Mononuclear cell (primary cell): ENCODE data around the gene NPC1. TPM values are rescaled to one million over a fixed set of nuclear protein-coding genes. Genes with fewer than 3 reads are reported as not detected.
"Not testable (repeated sequence)": the region's sequence is repeated elsewhere in the genome, so short reads cannot be mapped to it uniquely, and the experiment has no call there.

ENCODE experiments used
- H3K27me3 ChIP-seq: 2 replicates; pipeline ENCODE4 v1.6.0; 2011; ENCODE audit warnings: low read length, control low read depth; ENCODE audit not compliant: insufficient read depth
- H3K4me1 ChIP-seq: 2 replicates; pipeline ENCODE4 v1.5.1; 2011; ENCODE audit warnings: mild to moderate bottlenecking, low read length, control low read depth; ENCODE audit not compliant: insufficient read depth
- H3K4me3 ChIP-seq: 2 replicates; pipeline ENCODE4 v1.5.1; 2011; ENCODE audit warnings: mild to moderate bottlenecking, low read length, moderate library complexity
- H3K9me3 ChIP-seq: 2 replicates; pipeline ENCODE4 v1.5.1; 2011; ENCODE audit warnings: low read depth, mild to moderate bottlenecking, control low read depth, low read length
- total RNA-seq: library from RNA; depleted of rRNA; stranded (reverse); fragments of >200 nt; gene quantifications from one replicate; pipeline ENCODE4 v1.2.3, GENCODE V29; 2012

Gene NPC1
- total RNA-seq, 1 donor = 50.5 TPM

GRCh38 chr18:23512216-23512615, 74.1 kb downstream of the NPC1 start:
- not testable (repeated sequence) for H3K27me3 ChIP-seq, H3K9me3 ChIP-seq, H3K4me3 ChIP-seq
- H3K4me1 ChIP-seq = peaks cover 14% of the 10 kb centered on the region

DNA sequence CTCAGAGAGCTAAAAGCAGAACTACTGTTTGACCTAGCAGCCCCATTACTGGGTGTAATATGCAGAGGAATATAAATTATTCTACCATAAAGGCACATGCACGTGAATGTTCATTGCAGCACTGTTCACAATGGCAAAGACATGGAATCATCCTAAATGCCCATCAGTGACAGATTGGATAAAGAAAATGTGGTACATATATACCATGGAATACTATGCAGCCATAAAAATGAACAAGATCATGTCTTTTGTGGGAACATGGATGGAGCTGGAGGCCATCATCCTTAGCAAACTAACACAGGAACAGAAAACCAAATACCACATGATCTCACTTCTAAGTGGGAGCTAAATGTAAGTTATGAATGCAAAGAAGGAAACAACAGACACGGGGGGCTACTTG, 75.4 kb downstream of the NPC1 start:
- H3K27me3 ChIP-seq = not testable (repeated sequence)

GRCh38 chr18:23506393-23506792, 79.9 kb downstream of the NPC1 start:
- no peak overlapping the region for H3K4me3 ChIP-seq
- H3K9me3 ChIP-seq = no peaks in the 10 kb centered on the region
- no peaks in the 10 kb centered on the region for H3K27me3 ChIP-seq
- H3K4me1 ChIP-seq = peaks cover 39% of the 10 kb centered on the region

More for the DNA sequence above, 75.4 kb downstream of the NPC1 start:
- not testable (repeated sequence) for H3K4me3 ChIP-seq, H3K9me3 ChIP-seq
- peaks cover 20% of the 10 kb centered on the region for H3K4me1 ChIP-seq

GRCh38 chr18:23504720-23505119, 81.6 kb downstream of the NPC1 start:
- Histone ChIP-seq H3K4me1 (peaks cover 43% of the 10 kb centered on the region), H3K9me3 (no peaks in the 10 kb centered on the region), H3K27me3 (no peaks in the 10 kb centered on the region), H3K4me3 (peak overlapping the region; percentile 89)

DNA sequence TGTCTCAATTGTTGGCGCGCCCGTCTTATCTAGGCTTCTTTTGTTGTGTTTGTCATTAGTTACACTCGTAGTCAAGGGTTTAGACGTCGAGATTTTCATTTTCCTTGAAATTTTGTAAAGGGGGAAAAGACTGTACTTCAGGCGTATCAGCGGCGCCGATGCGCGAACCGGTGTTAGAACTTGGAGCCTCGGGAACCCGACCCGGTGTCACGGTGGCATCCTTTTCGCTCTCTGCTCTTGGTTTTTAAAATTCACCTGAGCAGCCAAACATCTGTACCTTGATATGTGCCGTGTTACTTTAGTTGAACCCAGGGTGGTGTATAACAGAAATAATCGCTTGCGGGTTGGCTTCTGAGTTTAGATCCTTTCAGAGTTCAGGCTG, 82.4 kb downstream of the NPC1 start:
- Histone ChIP-seq H3K9me3 (no peaks in the 10 kb centered on the region), H3K27me3 (no peaks in the 10 kb centered on the region), H3K4me1 (peaks cover 51% of the 10 kb centered on the region), H3K4me3 (peak overlapping the region; percentile 89)

- H3K4me3 ChIP-seq = peak within 1 kb of the TSS; percentile 89
- no peaks in the 10 kb centered on the region for H3K27me3 ChIP-seq
- no peaks in the 10 kb centered on the region for H3K9me3 ChIP-seq
- peaks cover 57% of the 10 kb centered on the region for H3K4me1 ChIP-seq
Observed at GRCh38 chr18:23503038-23503962, 83.0 kb downstream of the NPC1 start, which contains the start of gene RMC1. Gene RMC1, plus strand, starts transcription at chr18:23503511. Its CDS starts 108 bp downstream, at chr18:23503619.

DNA sequence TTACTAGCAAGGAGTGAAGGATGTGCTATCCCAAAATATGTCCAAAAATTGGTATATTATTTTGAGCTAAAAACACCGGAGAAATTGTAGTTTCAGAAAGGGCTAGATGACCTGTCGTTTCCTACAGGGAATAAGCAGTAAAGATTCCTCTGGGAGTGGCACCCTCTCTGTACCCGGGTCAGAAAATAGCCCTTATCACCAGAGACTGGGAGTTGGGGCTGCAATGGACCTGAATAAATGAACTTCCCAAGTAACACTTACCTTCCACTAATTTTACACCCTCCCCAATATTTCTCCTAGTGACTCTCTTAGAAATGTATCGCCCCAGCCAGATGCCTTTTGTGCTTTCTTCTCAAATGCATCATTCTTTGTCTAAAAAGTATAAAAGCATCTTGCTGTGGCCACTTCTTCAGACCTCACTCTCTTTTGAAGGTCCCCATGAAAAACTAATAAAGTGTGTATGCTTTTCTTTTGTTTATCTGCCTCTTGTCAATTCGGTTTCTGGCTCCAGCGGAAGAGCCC, 83.7 kb downstream of the NPC1 start:
- H3K4me3 ChIP-seq = peak overlapping the region; percentile 89
- H3K27me3 ChIP-seq = no peaks in the 10 kb centered on the region
- H3K9me3 ChIP-seq = no peaks in the 10 kb centered on the region
- peaks cover 65% of the 10 kb centered on the region for H3K4me1 ChIP-seq

- H3K4me1 ChIP-seq = peaks cover 71% of the 10 kb centered on the region
- no peak overlapping the region for H3K4me3 ChIP-seq
- no peaks in the 10 kb centered on the region for H3K9me3 ChIP-seq
- no peaks in the 10 kb centered on the region for H3K27me3 ChIP-seq
Observed at GRCh38 chr18:23501626-23502025, 84.7 kb downstream of the NPC1 start.

DNA sequence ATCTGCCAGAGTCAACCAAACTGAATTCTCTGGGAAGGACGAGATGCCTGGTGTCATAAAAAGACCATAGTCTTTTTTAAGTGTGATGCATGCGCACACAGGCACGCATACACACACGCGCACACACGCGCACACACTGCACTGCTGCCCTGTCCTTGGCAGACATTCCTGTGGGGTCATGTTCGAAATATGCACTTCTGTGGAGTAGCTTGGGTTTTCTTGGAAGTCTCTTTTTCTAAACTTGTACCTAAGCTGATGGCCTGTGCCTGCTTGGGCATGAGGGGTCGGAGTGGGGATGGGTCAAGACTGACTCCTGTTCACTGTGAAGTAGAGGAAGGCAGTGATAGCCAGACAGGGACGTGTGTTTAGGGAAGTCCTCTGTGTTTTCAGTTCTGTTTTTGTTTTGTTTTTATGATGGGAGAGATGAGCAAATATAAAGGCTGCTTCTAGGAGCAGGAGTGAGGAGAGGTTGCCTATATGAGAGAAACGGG, 87.0 kb downstream of the NPC1 start:
- no peak overlapping the region for H3K4me3 ChIP-seq
- H3K4me1 ChIP-seq = peaks cover 55% of the 10 kb centered on the region
- H3K9me3 ChIP-seq = no peaks in the 10 kb centered on the region
- H3K27me3 ChIP-seq = no peaks in the 10 kb centered on the region

DNA sequence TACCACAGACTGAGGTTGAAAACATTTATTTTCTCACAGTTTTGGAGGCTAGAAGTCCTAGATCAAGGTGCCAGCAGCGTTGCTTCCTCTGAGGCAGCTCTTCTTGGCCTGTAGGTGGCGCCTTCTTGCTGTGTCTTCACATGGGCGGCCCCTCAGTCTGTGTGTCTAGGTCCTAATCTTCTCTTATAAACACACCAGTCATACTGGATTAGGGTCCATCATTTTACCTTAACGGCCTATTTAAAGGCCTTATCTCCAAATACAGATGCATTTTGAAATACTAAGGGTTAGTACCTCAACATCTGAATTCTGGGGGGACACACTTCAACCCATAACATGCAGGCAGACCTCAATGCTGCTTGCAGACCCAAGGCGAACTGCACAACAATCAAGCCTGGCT, 87.4 kb downstream of the NPC1 start:
- Histone ChIP-seq H3K27me3 (no peaks in the 10 kb centered on the region), H3K9me3 (no peaks in the 10 kb centered on the region), H3K4me3 (no peak overlapping the region), H3K4me1 (peaks cover 51% of the 10 kb centered on the region)

DNA sequence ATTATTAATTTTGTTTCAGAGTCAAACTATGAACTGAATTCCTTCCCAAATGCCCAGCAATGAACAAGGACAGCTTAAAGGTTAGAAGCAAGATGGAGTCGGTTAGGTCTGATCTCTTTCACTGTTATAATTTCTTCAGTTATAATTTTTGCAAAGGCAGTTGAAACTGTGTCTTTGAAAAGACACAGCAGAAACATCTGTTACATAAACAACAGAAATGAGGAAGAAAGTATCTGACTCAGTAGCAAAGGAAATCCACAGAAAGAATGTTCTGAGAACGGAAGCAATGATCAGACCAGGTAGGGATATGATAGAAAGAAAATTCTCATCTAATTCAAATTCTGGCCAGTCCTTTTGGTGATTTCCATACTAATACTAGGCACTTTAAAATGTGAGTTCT, 88.2 kb downstream of the NPC1 start:
- no peaks in the 10 kb centered on the region for H3K9me3 ChIP-seq
- no peaks in the 10 kb centered on the region for H3K27me3 ChIP-seq
- H3K4me3 ChIP-seq = no peak overlapping the region
- peaks cover 48% of the 10 kb centered on the region for H3K4me1 ChIP-seq

- Histone ChIP-seq H3K4me1 (peaks cover 39% of the 10 kb centered on the region), H3K4me3 (peak overlapping the region; percentile 36), H3K27me3 (no peaks in the 10 kb centered on the region), H3K9me3 (no peaks in the 10 kb centered on the region)
Observed at GRCh38 chr18:23495723-23496440, 90.4 kb downstream of the NPC1 start.

GRCh38 chr18:23494992-23495391, 91.3 kb downstream of the NPC1 start:
- Histone ChIP-seq H3K4me3 (no peak overlapping the region), H3K4me1 (peaks cover 41% of the 10 kb centered on the region)

DNA sequence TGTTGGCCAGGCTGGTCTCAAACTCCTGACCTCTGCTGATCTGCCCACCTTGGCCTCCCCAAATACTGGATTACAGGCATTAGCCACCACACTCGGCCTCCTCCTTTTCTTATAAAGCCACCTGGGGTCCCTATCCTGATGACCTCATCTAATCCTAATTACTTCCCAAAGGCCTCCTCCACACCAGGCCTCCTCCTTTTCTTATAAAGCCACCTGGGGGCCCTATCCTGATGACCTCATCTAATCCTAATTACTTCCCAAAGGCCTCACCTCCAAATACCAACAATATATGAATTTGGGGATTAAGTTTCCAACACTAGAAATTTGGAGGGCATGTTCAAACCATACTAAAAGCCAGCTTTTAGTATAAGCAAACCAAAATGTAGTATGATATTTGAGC, 92.7 kb downstream of the NPC1 start:
- no peaks in the 10 kb centered on the region for H3K27me3 ChIP-seq
- peaks cover 35% of the 10 kb centered on the region for H3K4me1 ChIP-seq
- H3K4me3 ChIP-seq = no peak overlapping the region
- H3K9me3 ChIP-seq = no peaks in the 10 kb centered on the region

More at GRCh38 chr18:23494992-23495391, 91.3 kb downstream of the NPC1 start:
- no peaks in the 10 kb centered on the region for H3K27me3 ChIP-seq
- no peaks in the 10 kb centered on the region for H3K9me3 ChIP-seq

DNA sequence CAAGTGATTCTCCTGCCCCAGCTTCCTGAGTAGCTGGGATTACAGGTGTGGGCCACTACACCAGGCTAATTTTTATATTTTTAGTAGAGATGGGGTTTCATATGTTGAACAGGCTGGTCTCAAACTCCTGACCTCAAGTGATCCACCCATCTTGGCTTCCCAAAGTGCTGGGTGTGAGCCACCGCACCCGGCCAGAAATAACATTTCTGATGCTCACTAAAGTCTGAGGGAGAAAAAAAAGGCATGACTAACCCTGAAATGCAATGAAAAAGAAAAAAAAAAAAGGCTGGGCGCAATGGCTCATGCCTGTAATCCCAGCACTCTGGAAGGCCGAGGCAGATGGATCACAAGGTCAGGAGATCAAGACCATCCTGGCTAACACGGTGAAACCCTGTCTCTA, 96.7 kb downstream of the NPC1 start:
- H3K27me3 ChIP-seq, H3K9me3 ChIP-seq, H3K4me3 ChIP-seq: not testable (repeated sequence)
- peaks cover 25% of the 10 kb centered on the region for H3K4me1 ChIP-seq
